Thymus (tissue), 11 donors: ENCODE measurements around the gene SPOCD1. TPM values are rescaled to one million over a fixed set of nuclear protein-coding genes. Genes with fewer than 3 reads are reported as not detected.

Source experiments
- DNase-seq, 9 donors: peaks; one replicate each; pipeline ENCODE4 v3.0.0-alpha.2; 2013; ENCODE audit warnings: low spot score in 9 of 9, low read depth in 6 of 9, missing footprints in 1 of 9
- H3K27ac ChIP-seq, 2 donors: one replicate each; pipeline ENCODE4 v1.5.1; 2013; ENCODE audit warnings: control low read depth in 1 of 2, low read depth in 1 of 2, low read length in 1 of 2, mild to moderate bottlenecking in 1 of 2, moderate library complexity in 1 of 2
- H3K27me3 ChIP-seq, 2 donors: one replicate each; pipeline ENCODE4 v1.5.1; 2013; ENCODE audit warnings: low read length in 1 of 2; ENCODE audit not compliant: control insufficient read depth in 2 of 2, insufficient read depth in 1 of 2
- H3K36me3 ChIP-seq, 2 donors: one replicate each; pipeline ENCODE4 v1.5.1; 2013; ENCODE audit warnings: low read length in 1 of 2, mild to moderate bottlenecking in 1 of 2, moderate library complexity in 1 of 2; ENCODE audit not compliant: control insufficient read depth in 2 of 2, insufficient read depth in 2 of 2
- H3K4me1 ChIP-seq, 2 donors: one replicate each; pipeline ENCODE4 v1.5.1; 2013; ENCODE audit warnings: low read length in 2 of 2; ENCODE audit not compliant: control insufficient read depth in 2 of 2, insufficient read depth in 2 of 2
- H3K4me3 ChIP-seq, 2 donors: one replicate each; pipeline ENCODE4 v1.5.1; 2013; ENCODE audit warnings: low read length in 2 of 2, control low read depth in 1 of 2, mild to moderate bottlenecking in 1 of 2
- H3K9me3 ChIP-seq, 2 donors: one replicate each; pipeline ENCODE4 v1.5.1; 2013; ENCODE audit warnings: low read length in 1 of 2, mild to moderate bottlenecking in 1 of 2; ENCODE audit not compliant: control insufficient read depth in 2 of 2, insufficient read depth in 1 of 2
- WGBS: extraction: QIAGEN DNeasy Blood & Tissue Kit; methylation state at CpG from one replicate; pipeline ENCODE4 v1.1.7; 2013; 5-methylcytosine and 5-hydroxymethylcytosine counted together
- polyA plus RNA-seq: library from polyadenylated mRNA; stranded (reverse); fragments of 200-250 nt; gene quantifications from one replicate; pipeline ENCODE4 v1.2.3, GENCODE V29; 2013
- total RNA-seq: library from RNA; stranded (reverse); fragments of 120-200 nt; gene quantifications from one replicate; pipeline ENCODE4 v1.2.4, GENCODE V29; 2013
- donor health status: healthy.

SPOCD1 gene
- total and polyA plus RNA-seq, 2 donors = 0.41 to 2.5 TPM

- peaks cover 2 to 16% of the 10 kb centered on the region in 2 donors for H3K4me1 ChIP-seq
- WGBS = 95% methylated on average over 16 of the region's 16 CpGs
- peaks cover 0 to 6% of the 10 kb centered on the region in 2 donors for H3K27me3 ChIP-seq
- no peaks in the 10 kb centered on the region for H3K9me3 ChIP-seq
- no peak overlapping the region for H3K27ac ChIP-seq
- DNase-seq = no peak
- H3K4me3 ChIP-seq = no peak overlapping the region
- H3K36me3 ChIP-seq = no peaks in the 10 kb centered on the region
Observed at GRCh38 chr1:31799895-31800673, 15.7 kb downstream of the SPOCD1 start.

GRCh38 chr1:31799196-31799894, 16.5 kb downstream of the SPOCD1 start:
- Histone ChIP-seq H3K27ac (no peak overlapping the region), H3K4me1 (peaks cover 2 to 19% of the 10 kb centered on the region in 2 donors), H3K27me3 (peaks cover 0 to 6% of the 10 kb centered on the region in 2 donors), H3K9me3 (no peaks in the 10 kb centered on the region), H3K36me3 (no peaks in the 10 kb centered on the region), H3K4me3 (no peak overlapping the region)
- no peak for DNase-seq
- WGBS = 95% methylated on average over 9 of the region's 9 CpGs

GRCh38 chr1:31798433-31799195, 17.2 kb downstream of the SPOCD1 start:
- 92% methylated on average over 17 of the region's 17 CpGs for WGBS
- H3K36me3 ChIP-seq = no peaks in the 10 kb centered on the region
- H3K9me3 ChIP-seq = no peaks in the 10 kb centered on the region
- H3K4me3 ChIP-seq = no peak overlapping the region
- no peak for DNase-seq
- peaks cover 2 to 24% of the 10 kb centered on the region in 2 donors for H3K4me1 ChIP-seq
- H3K27ac ChIP-seq = no peak overlapping the region
- peaks cover 0 to 6% of the 10 kb centered on the region in 2 donors for H3K27me3 ChIP-seq

- peaks cover 0 to 6% of the 10 kb centered on the region in 2 donors for H3K27me3 ChIP-seq
- no peak overlapping the region for H3K27ac ChIP-seq
- peaks cover 2 to 30% of the 10 kb centered on the region in 2 donors for H3K4me1 ChIP-seq
- no peak for DNase-seq
- H3K36me3 ChIP-seq = no peaks in the 10 kb centered on the region
- H3K4me3 ChIP-seq = no peak overlapping the region
- WGBS = 93% methylated on average over 8 of the region's 8 CpGs
- peaks cover 0 to 2% of the 10 kb centered on the region in 2 donors for H3K9me3 ChIP-seq
Observed at GRCh38 chr1:31798086-31798432, 17.8 kb downstream of the SPOCD1 start.

GRCh38 chr1:31797216-31797615, 18.6 kb downstream of the SPOCD1 start:
- DNase-seq = no peak
- Histone ChIP-seq H3K27me3 (peaks cover 0 to 6% of the 10 kb centered on the region in 2 donors), H3K27ac (no peak overlapping the region), H3K4me1 (peaks cover 1 to 34% of the 10 kb centered on the region in 2 donors), H3K36me3 (no peaks in the 10 kb centered on the region), H3K9me3 (peaks cover 0 to 2% of the 10 kb centered on the region in 2 donors), H3K4me3 (no peak overlapping the region)
- 92% methylated on average over 5 of the region's 5 CpGs for WGBS

- Histone ChIP-seq H3K27ac (no peak overlapping the region), H3K4me1 (peaks cover 0 to 38% of the 10 kb centered on the region in 2 donors), H3K27me3 (peaks cover 0 to 6% of the 10 kb centered on the region in 2 donors), H3K9me3 (peaks cover 0 to 2% of the 10 kb centered on the region in 2 donors), H3K4me3 (no peak overlapping the region), H3K36me3 (no peaks in the 10 kb centered on the region)
- DNase-seq = no peak
- WGBS = 96% methylated on average over 7 of the region's 7 CpGs
Observed at GRCh38 chr1:31796707-31797106, 19.1 kb downstream of the SPOCD1 start.

- Histone ChIP-seq H3K27ac (no peak overlapping the region), H3K4me3 (no peak overlapping the region), H3K4me1 (peaks cover 5 to 45% of the 10 kb centered on the region in 2 donors), H3K27me3 (peaks cover 0 to 6% of the 10 kb centered on the region in 2 donors), H3K9me3 (peaks cover 0 to 2% of the 10 kb centered on the region in 2 donors), H3K36me3 (no peaks in the 10 kb centered on the region)
- no peak for DNase-seq
- 92% methylated on average over 13 of the region's 13 CpGs for WGBS
Observed at GRCh38 chr1:31795801-31796621, 19.8 kb downstream of the SPOCD1 start.

GRCh38 chr1:31795096-31795675, 20.6 kb downstream of the SPOCD1 start:
- 89% methylated on average over 2 of the region's 2 CpGs for WGBS
- Histone ChIP-seq H3K27me3 (peaks cover 0 to 6% of the 10 kb centered on the region in 2 donors), H3K4me1 (peaks cover 13 to 53% of the 10 kb centered on the region in 2 donors), H3K9me3 (peaks cover 0 to 2% of the 10 kb centered on the region in 2 donors), H3K36me3 (no peaks in the 10 kb centered on the region), H3K27ac (no peak overlapping the region), H3K4me3 (no peak overlapping the region)
- no peak for DNase-seq
